GM12878 (cell line): ENCODE data around the gene SSUH2. TPM values are rescaled to one million over a fixed set of nuclear protein-coding genes. Genes with fewer than 3 reads are reported as not detected.

Experiments
- ATAC-seq: fragments of 200-7000 bp; cut with Tn5 transposase; 3 replicates; pipeline ENCODE4 v1.9.1; 2020; ENCODE audit warnings: mild to moderate bottlenecking, moderate library complexity
- BruUV-seq: library from RNA; stranded (reverse); fragments of 400-500 nt; replicated peaks from 2 replicates; lab custom pipeline; 2021; lab: Mats Ljungman, UMichigan
- CTCF ChIA-PET: fragments of 300-600 bp; sonication (Branson Sonifier 250); formaldehyde crosslinking; extraction: SDS; loops from one replicate; lab custom pipeline; 2021; ENCODE audit warnings: inconsistent platforms; lab: Yijun Ruan, JAX
- POLR2A ChIA-PET: fragments of 350-600 bp; formaldehyde crosslinking; extraction: SDS; loops from one replicate; lab custom pipeline; 2021; ENCODE audit warnings: inconsistent platforms; lab: Charles Lee
- RAD21 ChIA-PET: fragments of 300-600 bp; sonication (Branson Sonifier 250); formaldehyde crosslinking; loops from one replicate; lab custom pipeline; 2023; ENCODE audit warnings: antibody characterized with exemption; ENCODE audit not compliant: unreplicated experiment; lab: Charles Lee
- SMC1A ChIA-PET: fragments of 300-600 bp; sonication (Branson Sonifier 250); formaldehyde crosslinking; loops from one replicate; lab custom pipeline; 2023; ENCODE audit not compliant: unreplicated experiment, uncharacterized antibody; lab: Charles Lee
- DNase-seq: peaks from one replicate; pipeline ENCODE4 v3.0.0-alpha.2; 2011; ENCODE audit warnings: low read depth, low spot score
- FAIRE-seq: peaks from 3 replicates; lab custom pipeline; 2011; peaks lifted over from hg19 to GRCh38; lab: Jason Lieb, UNC
- H2AFZ ChIP-seq: 2 replicates; pipeline ENCODE4 v1.6.0; 2011; ENCODE audit warnings: low read depth, low read length, control low read depth; ENCODE audit not compliant: control insufficient read depth
- H3K27ac ChIP-seq: 2 replicates; pipeline ENCODE4 v1.5.1; 2011; ENCODE audit warnings: control low read depth; ENCODE audit not compliant: control insufficient read depth, insufficient read depth
- H3K27me3 ChIP-seq, 2 experiments: replicated peaks in 1 of 2; 2 replicates each; pipeline versions ENCODE4 v1.6.0 to v1.6.1; 2011; ENCODE audit warnings: low read length in 1 of 2; ENCODE audit not compliant: control insufficient read depth in 2 of 2, insufficient read depth in 2 of 2
- H3K36me3 ChIP-seq, 2 experiments: 2 replicates each; pipeline ENCODE4 v1.5.1; 2011; ENCODE audit warnings: low read length in 1 of 2; ENCODE audit not compliant: control insufficient read depth in 2 of 2, insufficient read depth in 2 of 2
- H3K4me1 ChIP-seq: 2 replicates; pipeline ENCODE4 v1.6.1; 2011; ENCODE audit warnings: mild to moderate bottlenecking, low read length, moderate library complexity, mixed read lengths; ENCODE audit not compliant: control insufficient read depth, insufficient read depth
- H3K4me2 ChIP-seq: 2 replicates; pipeline ENCODE4 v1.6.0; 2011; ENCODE audit warnings: control low read depth; ENCODE audit not compliant: control insufficient read depth, insufficient read depth
- H3K4me3 ChIP-seq: fragments of 200-600 bp; sonication (generic); 2 replicates; pipeline ENCODE4 v1.5.1; 2016
- H3K79me2 ChIP-seq: 2 replicates; pipeline ENCODE4 v1.6.0; 2011; ENCODE audit warnings: low read length; ENCODE audit not compliant: control insufficient read depth, insufficient read depth
- H3K9ac ChIP-seq: 2 replicates; pipeline ENCODE4 v1.8.0; 2011; ENCODE audit warnings: low read length, control low read depth, mixed read lengths; ENCODE audit not compliant: control insufficient read depth, insufficient read depth
- H3K9me3 ChIP-seq: replicated peaks from 3 replicates; pipeline ENCODE4 v1.5.1; 2011; ENCODE audit warnings: mild to moderate bottlenecking, low read length; ENCODE audit not compliant: control insufficient read depth, insufficient read depth
- H4K20me1 ChIP-seq: 2 replicates; pipeline ENCODE4 v1.6.0; 2011; ENCODE audit not compliant: control insufficient read depth, insufficient read depth
- CBX3 ChIP-seq: fragments of 200-600 bp; sonication (generic); IDR thresholded peaks from 2 replicates; pipeline ENCODE4 v1.6.1; 2016; ENCODE audit warnings: low read depth, borderline replicate concordance
- CHD2 ChIP-seq: IDR thresholded peaks from 2 replicates; pipeline ENCODE4 v1.6.1; 2011; ENCODE audit warnings: low read depth, low read length, improper control_type of control experiment, borderline replicate concordance
- HDAC2 ChIP-seq: fragments of 200-600 bp; sonication (generic); IDR thresholded peaks from 2 replicates; pipeline ENCODE4 v1.6.1; 2017
- KLF5 ChIP-seq: fragments of 450-650 bp; IDR thresholded peaks from 2 replicates; pipeline ENCODE4 v1.6.1; 2014; ENCODE audit warnings: mild to moderate bottlenecking; ENCODE audit not compliant: partially characterized antibody
- POLR2A ChIP-seq: IDR thresholded peaks from 2 replicates; pipeline ENCODE4 v1.6.1; 2011; ENCODE audit warnings: low read depth, mild to moderate bottlenecking, low read length
- TCF7 ChIP-seq: IDR thresholded peaks from 2 replicates; pipeline ENCODE4 v1.6.1; 2014; ENCODE audit warnings: antibody characterized with exemption, borderline replicate concordance
- ZNF622 ChIP-seq: fragments of 450-650 bp; IDR thresholded peaks from 2 replicates; pipeline ENCODE4 v1.6.1; 2017; ENCODE audit warnings: mild to moderate bottlenecking, inconsistent platforms
- WGBS: methylation state at CpG from one replicate; pipeline ENCODE4 v1.1.6; 2016; ENCODE audit warnings: low lambda C conversion rate; ENCODE audit not compliant: insufficient replicate concordance, insufficient coverage; ENCODE audit errors: missing lambda C conversion rate; 5-methylcytosine and 5-hydroxymethylcytosine counted together
- in situ Hi-C: fragments of 300-500 bp; cut with MboI; formaldehyde crosslinking; loops from 9 replicates; pipeline ENCODE4 v1.14.3; 2018; ENCODE audit warnings: mixed read lengths
- intact Hi-C: fragments of 100-400 bp; cut with micrococcal nuclease; formaldehyde crosslinking; loops from one replicate; pipeline ENCODE4 v1.14.2; 2022; ENCODE audit not compliant: unreplicated experiment
- polyA plus RNA-seq, 11 experiments: library from polyadenylated mRNA; depleted of rRNA in 4 of 11; unstranded in 6 of 11; stranded (reverse) in 5 of 11; fragments of >200 nt; fragmentation: Nextera tagmentation in 4 of 11; fragmentation: Illumina TruSeq in 1 of 11; extraction: Ambion mirVana in 4 of 11; extraction: Trizol in 1 of 11; gene quantifications; 1 replicate in 1 of 11; 2 replicates in 10 of 11; pipeline versions ENCODE4 v1.2.1 to v1.2.3, GENCODE V29; 2011 to 2016; ENCODE audit warnings: inconsistent platforms in 2 of 11, missing spikeins in 2 of 11, low read depth in 1 of 11
- total RNA-seq, 4 experiments: library from RNA; depleted of rRNA in 3 of 4; stranded (reverse); fragments of >200 nt in 3 of 4; fragmentation: Illumina TruSeq in 1 of 4; extraction: Trizol in 1 of 4; gene quantifications; 2 replicates each; pipeline versions ENCODE4 v1.2.1 to v1.2.3, GENCODE V29; 2013 to 2021
- TF ChIP-seq, protein P1 (sequence below): fragments of 450-650 bp; IDR thresholded peaks from 2 replicates; pipeline ENCODE4 v1.6.1; 2014; ENCODE audit warnings: mild to moderate bottlenecking
- TF ChIP-seq, protein P2 (sequence below): IDR thresholded peaks from 2 replicates; pipeline ENCODE4 v1.6.1; 2011; ENCODE audit warnings: low read depth, low read length, improper control_type of control experiment, borderline replicate concordance
- TF ChIP-seq, protein P3 (sequence below): fragments of 450-650 bp; IDR thresholded peaks from 2 replicates; pipeline ENCODE4 v1.6.1; 2017; ENCODE audit warnings: mild to moderate bottlenecking, moderate library complexity
- TF ChIP-seq, protein P4 (sequence below): fragments of 450-650 bp; IDR thresholded peaks from 2 replicates; pipeline ENCODE4 v1.6.1; 2017; ENCODE audit warnings: mild to moderate bottlenecking, moderate library complexity
- TF ChIP-seq, protein P5 (sequence below): fragments of 150-350 bp; IDR thresholded peaks from 2 replicates; pipeline ENCODE4 v1.6.1; 2014; ENCODE audit warnings: mild to moderate bottlenecking, low read depth, low read length

Gene SSUH2
- total and polyA plus RNA-seq, 10 of the 15 experiments (the other 5 are each of a cell fraction or from before 2014, with no cell fraction given) = 0.09 to 0.26 TPM; not detected in 8

DNA sequence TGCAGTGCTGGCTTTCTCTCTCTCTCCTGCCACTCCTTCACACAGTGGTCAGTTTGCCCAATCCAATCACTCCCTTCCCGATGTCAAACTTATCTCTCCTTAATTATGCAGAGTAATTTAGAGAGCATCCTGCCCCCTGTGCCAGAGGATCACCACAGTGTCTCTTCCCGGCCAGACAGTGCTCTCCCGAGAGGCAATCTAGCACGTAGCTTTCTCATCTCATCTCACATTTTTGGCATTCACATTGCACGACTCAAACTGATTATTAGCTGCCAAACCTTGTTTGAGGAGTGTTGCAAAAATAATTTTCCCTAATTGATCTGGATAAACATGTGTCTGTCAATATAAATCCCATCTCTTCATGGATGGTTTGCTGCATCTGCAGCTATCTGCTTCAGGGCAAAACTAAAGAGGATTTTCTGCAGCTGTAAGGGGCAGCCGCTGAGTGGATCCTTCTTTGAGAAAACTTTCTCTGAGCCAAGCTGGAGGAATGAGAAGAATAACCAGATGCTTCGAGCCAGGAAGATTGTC is 37.8 kb downstream of the SSUH2 start:
- H3K4me1 ChIP-seq = no peaks in the 10 kb centered on the region
- no TSS peak for BruUV-seq
- no peak overlapping the region for H2AFZ ChIP-seq
- DNase-seq (no peak), ATAC-seq (no peak)
- H3K4me3 ChIP-seq = no peak overlapping the region
- peaks cover 0 to 1% of the 10 kb centered on the region in 2 experiments; a peak in 1 of 4 replicates for H3K27me3 ChIP-seq
- ChIA-PET POLR2A (no interaction called here), SMC1A (interaction anchor here (0.8 to 1.8 kb wide), 2 partner anchors 125 to 163 kb away, joined by 3 to 9 read pairs; no protein-coding TSS in a partner anchor)
- 24% methylated on average over 7 of the region's 7 CpGs for WGBS
- TF ChIP-seq CBX3 (no peak), KLF5 (no peak), TCF7 (no peak), CHD2 (no peak), POLR2A (no peak), HDAC2 (no peak), ZNF622 (no peak)
- TF ChIP-seq, protein P1, sequence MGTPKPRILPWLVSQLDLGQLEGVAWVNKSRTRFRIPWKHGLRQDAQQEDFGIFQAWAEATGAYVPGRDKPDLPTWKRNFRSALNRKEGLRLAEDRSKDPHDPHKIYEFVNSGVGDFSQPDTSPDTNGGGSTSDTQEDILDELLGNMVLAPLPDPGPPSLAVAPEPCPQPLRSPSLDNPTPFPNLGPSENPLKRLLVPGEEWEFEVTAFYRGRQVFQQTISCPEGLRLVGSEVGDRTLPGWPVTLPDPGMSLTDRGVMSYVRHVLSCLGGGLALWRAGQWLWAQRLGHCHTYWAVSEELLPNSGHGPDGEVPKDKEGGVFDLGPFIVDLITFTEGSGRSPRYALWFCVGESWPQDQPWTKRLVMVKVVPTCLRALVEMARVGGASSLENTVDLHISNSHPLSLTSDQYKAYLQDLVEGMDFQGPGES = no peak
- TF ChIP-seq, protein P2, sequence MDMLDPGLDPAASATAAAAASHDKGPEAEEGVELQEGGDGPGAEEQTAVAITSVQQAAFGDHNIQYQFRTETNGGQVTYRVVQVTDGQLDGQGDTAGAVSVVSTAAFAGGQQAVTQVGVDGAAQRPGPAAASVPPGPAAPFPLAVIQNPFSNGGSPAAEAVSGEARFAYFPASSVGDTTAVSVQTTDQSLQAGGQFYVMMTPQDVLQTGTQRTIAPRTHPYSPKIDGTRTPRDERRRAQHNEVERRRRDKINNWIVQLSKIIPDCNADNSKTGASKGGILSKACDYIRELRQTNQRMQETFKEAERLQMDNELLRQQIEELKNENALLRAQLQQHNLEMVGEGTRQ = no peak
- TF ChIP-seq, protein P3, sequence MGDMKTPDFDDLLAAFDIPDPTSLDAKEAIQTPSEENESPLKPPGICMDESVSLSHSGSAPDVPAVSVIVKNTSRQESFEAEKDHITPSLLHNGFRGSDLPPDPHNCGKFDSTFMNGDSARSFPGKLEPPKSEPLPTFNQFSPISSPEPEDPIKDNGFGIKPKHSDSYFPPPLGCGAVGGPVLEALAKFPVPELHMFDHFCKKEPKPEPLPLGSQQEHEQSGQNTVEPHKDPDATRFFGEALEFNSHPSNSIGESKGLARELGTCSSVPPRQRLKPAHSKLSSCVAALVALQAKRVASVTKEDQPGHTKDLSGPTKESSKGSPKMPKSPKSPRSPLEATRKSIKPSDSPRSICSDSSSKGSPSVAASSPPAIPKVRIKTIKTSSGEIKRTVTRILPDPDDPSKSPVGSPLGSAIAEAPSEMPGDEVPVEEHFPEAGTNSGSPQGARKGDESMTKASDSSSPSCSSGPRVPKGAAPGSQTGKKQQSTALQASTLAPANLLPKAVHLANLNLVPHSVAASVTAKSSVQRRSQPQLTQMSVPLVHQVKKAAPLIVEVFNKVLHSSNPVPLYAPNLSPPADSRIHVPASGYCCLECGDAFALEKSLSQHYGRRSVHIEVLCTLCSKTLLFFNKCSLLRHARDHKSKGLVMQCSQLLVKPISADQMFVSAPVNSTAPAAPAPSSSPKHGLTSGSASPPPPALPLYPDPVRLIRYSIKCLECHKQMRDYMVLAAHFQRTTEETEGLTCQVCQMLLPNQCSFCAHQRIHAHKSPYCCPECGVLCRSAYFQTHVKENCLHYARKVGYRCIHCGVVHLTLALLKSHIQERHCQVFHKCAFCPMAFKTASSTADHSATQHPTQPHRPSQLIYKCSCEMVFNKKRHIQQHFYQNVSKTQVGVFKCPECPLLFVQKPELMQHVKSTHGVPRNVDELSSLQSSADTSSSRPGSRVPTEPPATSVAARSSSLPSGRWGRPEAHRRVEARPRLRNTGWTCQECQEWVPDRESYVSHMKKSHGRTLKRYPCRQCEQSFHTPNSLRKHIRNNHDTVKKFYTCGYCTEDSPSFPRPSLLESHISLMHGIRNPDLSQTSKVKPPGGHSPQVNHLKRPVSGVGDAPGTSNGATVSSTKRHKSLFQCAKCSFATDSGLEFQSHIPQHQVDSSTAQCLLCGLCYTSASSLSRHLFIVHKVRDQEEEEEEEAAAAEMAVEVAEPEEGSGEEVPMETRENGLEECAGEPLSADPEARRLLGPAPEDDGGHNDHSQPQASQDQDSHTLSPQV = no peak
- TF ChIP-seq, protein P4, sequence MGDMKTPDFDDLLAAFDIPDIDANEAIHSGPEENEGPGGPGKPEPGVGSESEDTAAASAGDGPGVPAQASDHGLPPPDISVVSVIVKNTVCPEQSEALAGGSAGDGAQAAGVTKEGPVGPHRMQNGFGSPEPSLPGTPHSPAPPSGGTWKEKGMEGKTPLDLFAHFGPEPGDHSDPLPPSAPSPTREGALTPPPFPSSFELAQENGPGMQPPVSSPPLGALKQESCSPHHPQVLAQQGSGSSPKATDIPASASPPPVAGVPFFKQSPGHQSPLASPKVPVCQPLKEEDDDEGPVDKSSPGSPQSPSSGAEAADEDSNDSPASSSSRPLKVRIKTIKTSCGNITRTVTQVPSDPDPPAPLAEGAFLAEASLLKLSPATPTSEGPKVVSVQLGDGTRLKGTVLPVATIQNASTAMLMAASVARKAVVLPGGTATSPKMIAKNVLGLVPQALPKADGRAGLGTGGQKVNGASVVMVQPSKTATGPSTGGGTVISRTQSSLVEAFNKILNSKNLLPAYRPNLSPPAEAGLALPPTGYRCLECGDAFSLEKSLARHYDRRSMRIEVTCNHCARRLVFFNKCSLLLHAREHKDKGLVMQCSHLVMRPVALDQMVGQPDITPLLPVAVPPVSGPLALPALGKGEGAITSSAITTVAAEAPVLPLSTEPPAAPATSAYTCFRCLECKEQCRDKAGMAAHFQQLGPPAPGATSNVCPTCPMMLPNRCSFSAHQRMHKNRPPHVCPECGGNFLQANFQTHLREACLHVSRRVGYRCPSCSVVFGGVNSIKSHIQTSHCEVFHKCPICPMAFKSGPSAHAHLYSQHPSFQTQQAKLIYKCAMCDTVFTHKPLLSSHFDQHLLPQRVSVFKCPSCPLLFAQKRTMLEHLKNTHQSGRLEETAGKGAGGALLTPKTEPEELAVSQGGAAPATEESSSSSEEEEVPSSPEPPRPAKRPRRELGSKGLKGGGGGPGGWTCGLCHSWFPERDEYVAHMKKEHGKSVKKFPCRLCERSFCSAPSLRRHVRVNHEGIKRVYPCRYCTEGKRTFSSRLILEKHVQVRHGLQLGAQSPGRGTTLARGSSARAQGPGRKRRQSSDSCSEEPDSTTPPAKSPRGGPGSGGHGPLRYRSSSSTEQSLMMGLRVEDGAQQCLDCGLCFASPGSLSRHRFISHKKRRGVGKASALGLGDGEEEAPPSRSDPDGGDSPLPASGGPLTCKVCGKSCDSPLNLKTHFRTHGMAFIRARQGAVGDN = no peak
- TF ChIP-seq, protein P5, sequence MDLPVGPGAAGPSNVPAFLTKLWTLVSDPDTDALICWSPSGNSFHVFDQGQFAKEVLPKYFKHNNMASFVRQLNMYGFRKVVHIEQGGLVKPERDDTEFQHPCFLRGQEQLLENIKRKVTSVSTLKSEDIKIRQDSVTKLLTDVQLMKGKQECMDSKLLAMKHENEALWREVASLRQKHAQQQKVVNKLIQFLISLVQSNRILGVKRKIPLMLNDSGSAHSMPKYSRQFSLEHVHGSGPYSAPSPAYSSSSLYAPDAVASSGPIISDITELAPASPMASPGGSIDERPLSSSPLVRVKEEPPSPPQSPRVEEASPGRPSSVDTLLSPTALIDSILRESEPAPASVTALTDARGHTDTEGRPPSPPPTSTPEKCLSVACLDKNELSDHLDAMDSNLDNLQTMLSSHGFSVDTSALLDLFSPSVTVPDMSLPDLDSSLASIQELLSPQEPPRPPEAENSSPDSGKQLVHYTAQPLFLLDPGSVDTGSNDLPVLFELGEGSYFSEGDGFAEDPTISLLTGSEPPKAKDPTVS = no peak
- TF ChIP-seq, all 136 proteins: peak for 0
- Histone ChIP-seq H3K36me3 (no peaks in the 10 kb centered on the region), H3K4me2 (no peak overlapping the region), H3K9ac (no peak overlapping the region), H3K79me2 (no peaks in the 10 kb centered on the region), H4K20me1 (no peaks in the 10 kb centered on the region), H3K9me3 (no peaks in the 10 kb centered on the region), H3K27ac (no peak overlapping the region)
- ChIA-PET CTCF (interaction anchor here (1.9 kb wide), 1 partner anchor 162 kb away, joined by 6 read pairs; no protein-coding TSS in a partner anchor), RAD21 (no interaction called here)
- intact Hi-C loops (no loop called here), in situ Hi-C loops (no loop called here)
- no peak for FAIRE-seq
